ENCODE measurements around the gene TSSK3.

TSSK3 gene

GRCh38 chr1:32405672-32406467 lies 43.5 kb downstream of the TSSK3 start:
- DNase-seq: no peak

GRCh38 chr1:32406629-32407111 lies 44.3 kb downstream of the TSSK3 start:
- no peak for DNase-seq

- no peak for DNase-seq
These were observed 48.9 kb downstream of the TSSK3 start for GRCh38 chr1:32411261-32411660.

- DNase-seq: peak; percentile 85
These were observed 51.3 kb downstream of the TSSK3 start for GRCh38 chr1:32413507-32414185.

Measured in stimulated activated CD4-positive, alpha-beta T cell treated with anti-CD3 and anti-CD28 coated beads, Interleukin-4, amount 100 ng/mL, for 24 hours (primary cell).